Breast epithelium (tissue), 3 donors: ENCODE results near the gene PMEL.

Source experiments
- CTCF ChIP-seq, 3 donors: fragments of 450-650 bp; IDR thresholded peaks; one replicate each; pipeline ENCODE4 v1.5.1; 2016 to 2017; ENCODE audit warnings: antibody characterized with exemption in 3 of 3, mild to moderate bottlenecking in 3 of 3, moderate library complexity in 3 of 3
- POLR2A ChIP-seq: fragments of 450-650 bp; IDR thresholded peaks from one replicate; pipeline ENCODE4 v1.6.1; 2016; ENCODE audit warnings: antibody characterized with exemption, mild to moderate bottlenecking, moderate library complexity

- TF ChIP-seq CTCF (IDR thresholded peaks at IDR 0.05), result no peak
- no peak for TF ChIP-seq POLR2A
Observed at GRCh38 chr12:55984861-55985260, 19.0 kb upstream of the PMEL start.
